Liver (tissue), 9 donors: Measurements from ENCODE around the gene CMIP. TPM values are rescaled to one million over a fixed set of nuclear protein-coding genes. Genes with fewer than 3 reads are reported as not detected.
A peak's percentile ranks its signal among the peaks of the same experiment; 100 is the strongest.

Source experiments
- DNase-seq: peaks from one replicate; pipeline ENCODE4 v3.0.0-alpha.2; 2017; ENCODE audit warnings: low spot score
- H3K27ac ChIP-seq, 2 donors: one replicate each; pipeline ENCODE4 v1.7.0; 2013; ENCODE audit warnings: inconsistent platforms in 2 of 2, low read length in 2 of 2, control low read depth in 1 of 2, low read depth in 1 of 2, mild to moderate bottlenecking in 1 of 2
- H3K27me3 ChIP-seq, 4 donors: one replicate each; pipeline versions ENCODE4 v1.6.1 to v1.7.0; 2013; ENCODE audit warnings: low read length in 3 of 4, inconsistent platforms in 1 of 4, mild to moderate bottlenecking in 1 of 4, moderate library complexity in 1 of 4; ENCODE audit not compliant: control insufficient read depth in 4 of 4, insufficient read depth in 4 of 4
- H3K36me3 ChIP-seq, 4 donors: one replicate each; pipeline versions ENCODE4 v1.6.1 to v1.7.0; 2013; ENCODE audit warnings: low read length in 3 of 4, mild to moderate bottlenecking in 3 of 4, low read depth in 1 of 4, moderate library complexity in 1 of 4; ENCODE audit not compliant: control insufficient read depth in 4 of 4, insufficient read depth in 3 of 4
- H3K4me1 ChIP-seq, 4 donors: one replicate each; pipeline versions ENCODE4 v1.6.1 to v1.7.0; 2013; ENCODE audit warnings: low read length in 3 of 4, mild to moderate bottlenecking in 3 of 4, moderate library complexity in 1 of 4; ENCODE audit not compliant: control insufficient read depth in 4 of 4, insufficient read depth in 4 of 4
- H3K4me3 ChIP-seq, 3 donors: one replicate each; pipeline versions ENCODE4 v1.6.1 to v1.7.0; 2013; ENCODE audit warnings: low read length in 3 of 3, control low read depth in 1 of 3, low read depth in 1 of 3, mild to moderate bottlenecking in 1 of 3
- H3K9ac ChIP-seq, 2 donors: one replicate each; pipeline ENCODE4 v1.7.0; 2013; ENCODE audit warnings: low read length in 2 of 2, mild to moderate bottlenecking in 2 of 2, moderate library complexity in 2 of 2, control low read depth in 1 of 2, low read depth in 1 of 2
- H3K9me3 ChIP-seq, 4 donors: one replicate each; pipeline versions ENCODE4 v1.6.1 to v1.7.0; 2013; ENCODE audit warnings: low read length in 3 of 4; ENCODE audit not compliant: control insufficient read depth in 4 of 4
- ATF3 ChIP-seq: IDR thresholded peaks from 2 replicates; pipeline ENCODE4 v1.6.1; 2016; ENCODE audit warnings: antibody characterized with exemption
- CTCF ChIP-seq: fragments of 150-350 bp; IDR thresholded peaks from 2 replicates; pipeline ENCODE4 v1.5.1; 2017; ENCODE audit warnings: improper control_type of control experiment, low read depth, low read length; ENCODE audit not compliant: missing input control
- EGR1 ChIP-seq, 2 donors: IDR thresholded peaks; 2 replicates each; pipeline ENCODE4 v1.6.1; 2016 to 2018; ENCODE audit warnings: antibody characterized with exemption in 2 of 2, low read depth in 2 of 2
- FOXA1 ChIP-seq: IDR thresholded peaks from 2 replicates; pipeline ENCODE4 v1.6.1; 2016; ENCODE audit warnings: antibody characterized with exemption
- FOXA2 ChIP-seq: IDR thresholded peaks from 2 replicates; pipeline ENCODE4 v1.6.1; 2016; ENCODE audit warnings: antibody characterized with exemption
- GABPA ChIP-seq, 2 donors: IDR thresholded peaks in 1 of 2; conservative IDR thresholded peaks in 1 of 2; 2 replicates each; pipeline ENCODE4 v1.6.1; 2016; ENCODE audit warnings: antibody characterized with exemption in 2 of 2, mild to moderate bottlenecking in 1 of 2, moderate library complexity in 1 of 2
- HNF4A ChIP-seq, 2 donors: conservative IDR thresholded peaks; 2 replicates each; pipeline ENCODE4 v1.6.1; 2016; ENCODE audit warnings: antibody characterized with exemption in 2 of 2, mild to moderate bottlenecking in 2 of 2
- HNF4G ChIP-seq: IDR thresholded peaks from 2 replicates; pipeline ENCODE4 v1.6.1; 2016; ENCODE audit warnings: antibody characterized with exemption
- JUND ChIP-seq, 2 donors: IDR thresholded peaks; 2 replicates each; pipeline ENCODE4 v1.6.1; 2016; ENCODE audit warnings: antibody characterized with exemption in 2 of 2
- NR2F2 ChIP-seq: IDR thresholded peaks from 2 replicates; pipeline ENCODE4 v1.6.1; 2016; ENCODE audit warnings: antibody characterized with exemption
- RAD21 ChIP-seq, 2 donors: IDR thresholded peaks; 2 replicates each; pipeline ENCODE4 v1.6.1; 2016; ENCODE audit warnings: antibody characterized with exemption in 2 of 2, mild to moderate bottlenecking in 2 of 2
- REST ChIP-seq: IDR thresholded peaks from 2 replicates; pipeline ENCODE4 v1.6.1; 2016; ENCODE audit warnings: antibody characterized with exemption, mild to moderate bottlenecking
- SP1 ChIP-seq: IDR thresholded peaks from 2 replicates; pipeline ENCODE4 v1.6.1; 2018; ENCODE audit warnings: antibody characterized with exemption, mild to moderate bottlenecking
- TAF1 ChIP-seq: conservative IDR thresholded peaks from 2 replicates; pipeline ENCODE4 v1.6.1; 2016; ENCODE audit warnings: antibody characterized with exemption, mild to moderate bottlenecking
- YY1 ChIP-seq: IDR thresholded peaks from 2 replicates; pipeline ENCODE4 v1.6.1; 2016; ENCODE audit warnings: antibody characterized with exemption, mild to moderate bottlenecking
- ZBTB33 ChIP-seq: IDR thresholded peaks from 2 replicates; pipeline ENCODE4 v1.6.1; 2016; ENCODE audit warnings: antibody characterized with exemption
- WGBS: extraction: QIAGEN DNeasy Blood & Tissue Kit; methylation state at CpG from one replicate; pipeline ENCODE4 v1.1.7; 2013; 5-methylcytosine and 5-hydroxymethylcytosine counted together
- polyA plus RNA-seq, 2 donors: library from polyadenylated mRNA; stranded (reverse) in 1 of 2; unstranded in 1 of 2; fragments of 200-250 nt in 1 of 2; fragments of >200 nt in 1 of 2; fragmentation: Nextera tagmentation in 1 of 2; extraction: Ambion mirVana in 1 of 2; gene quantifications; one replicate each; pipeline versions ENCODE4 v1.2.1 to v1.2.3, GENCODE V29; 2013 to 2015
- total RNA-seq, 2 donors: library from RNA; depleted of rRNA; stranded (reverse); fragments of >200 nt; gene quantifications; one replicate each; pipeline ENCODE4 v1.2.3, GENCODE V29; 2014
- donor health status: healthy.
- donor health status: healthy.
- donor health status: healthy.
- donor health status: healthy.
- donor health status: healthy.

CMIP gene
- total and polyA plus RNA-seq, 4 donors = 1.7 to 15.6 (median 10.1) TPM

GRCh38 chr16:81499576-81500380, 55.2 kb downstream of the CMIP start:
- WGBS = 88% methylated on average over 20 of the region's 20 CpGs
- TF ChIP-seq REST = no peak
- no peak overlapping the region for H3K27ac ChIP-seq
- no peak overlapping the region for H3K4me3 ChIP-seq
- no peaks in the 10 kb centered on the region for H3K27me3 ChIP-seq
- H3K9me3 ChIP-seq = no peaks in the 10 kb centered on the region
- DNase-seq = no peak
- H3K36me3 ChIP-seq = no peaks in the 10 kb centered on the region
- peaks cover 10 to 32% (median 28%) of the 10 kb centered on the region in 4 donors for H3K4me1 ChIP-seq
- H3K9ac ChIP-seq = no peak overlapping the region

- no peak for TF ChIP-seq YY1
- Histone ChIP-seq H3K36me3 (no peaks in the 10 kb centered on the region), H3K4me1 (peaks cover 8 to 20% (median 19%) of the 10 kb centered on the region in 4 donors), H3K27ac (peak overlapping the region in 1 of 2 donors; percentile 24), H3K27me3 (no peaks in the 10 kb centered on the region), H3K9ac (no peak overlapping the region), H3K9me3 (no peaks in the 10 kb centered on the region), H3K4me3 (no peak overlapping the region)
- DNase-seq = no peak
- WGBS = 80% methylated on average over 17 of the region's 17 CpGs
Measured at GRCh38 chr16:81500833-81501521, 56.4 kb downstream of the CMIP start.

- Histone ChIP-seq H3K9me3 (no peaks in the 10 kb centered on the region), H3K4me3 (no peak overlapping the region), H3K27ac (no peak overlapping the region), H3K4me1 (peaks cover 2 to 5% (median 4%) of the 10 kb centered on the region in 4 donors), H3K36me3 (no peaks in the 10 kb centered on the region), H3K9ac (no peak overlapping the region), H3K27me3 (no peaks in the 10 kb centered on the region)
- TF ChIP-seq ATF3 = no peak
- no peak for TF ChIP-seq RAD21 (IDR thresholded peaks at IDR 0.05)
- TF ChIP-seq JUND (IDR thresholded peaks at IDR 0.05) = no peak
- no peak for TF ChIP-seq TAF1
- no peak for TF ChIP-seq HNF4A (conservative IDR thresholded peaks at IDR 0.05)
- TF ChIP-seq FOXA1 = no peak
- no peak for TF ChIP-seq HNF4G
- no peak for TF ChIP-seq YY1
- TF ChIP-seq SP1 = no peak
- TF ChIP-seq EGR1 (IDR thresholded peaks at IDR 0.05; ENCODE audit: low read depth in 2 of 2) = no peak
- TF ChIP-seq CTCF = no peak
- TF ChIP-seq NR2F2 = no peak
- TF ChIP-seq FOXA2 = no peak
- no peak for TF ChIP-seq ZBTB33
- no peak for TF ChIP-seq GABPA (IDR thresholded peaks at IDR 0.05 in 1 of 2, conservative IDR thresholded peaks at IDR 0.05 in 1 of 2)
- DNase-seq = no peak
- WGBS = 88% methylated on average over 17 of the region's 17 CpGs
Measured at GRCh38 chr16:81502396-81503070, 57.9 kb downstream of the CMIP start.
